ENCODE measurements around the gene DISP3. TPM values are rescaled to one million over a fixed set of nuclear protein-coding genes. Genes with fewer than 3 reads are reported as not detected.

Gene DISP3
- polyA plus RNA-seq, 3 donors, result 0.01 TPM; not detected in 2

DNA sequence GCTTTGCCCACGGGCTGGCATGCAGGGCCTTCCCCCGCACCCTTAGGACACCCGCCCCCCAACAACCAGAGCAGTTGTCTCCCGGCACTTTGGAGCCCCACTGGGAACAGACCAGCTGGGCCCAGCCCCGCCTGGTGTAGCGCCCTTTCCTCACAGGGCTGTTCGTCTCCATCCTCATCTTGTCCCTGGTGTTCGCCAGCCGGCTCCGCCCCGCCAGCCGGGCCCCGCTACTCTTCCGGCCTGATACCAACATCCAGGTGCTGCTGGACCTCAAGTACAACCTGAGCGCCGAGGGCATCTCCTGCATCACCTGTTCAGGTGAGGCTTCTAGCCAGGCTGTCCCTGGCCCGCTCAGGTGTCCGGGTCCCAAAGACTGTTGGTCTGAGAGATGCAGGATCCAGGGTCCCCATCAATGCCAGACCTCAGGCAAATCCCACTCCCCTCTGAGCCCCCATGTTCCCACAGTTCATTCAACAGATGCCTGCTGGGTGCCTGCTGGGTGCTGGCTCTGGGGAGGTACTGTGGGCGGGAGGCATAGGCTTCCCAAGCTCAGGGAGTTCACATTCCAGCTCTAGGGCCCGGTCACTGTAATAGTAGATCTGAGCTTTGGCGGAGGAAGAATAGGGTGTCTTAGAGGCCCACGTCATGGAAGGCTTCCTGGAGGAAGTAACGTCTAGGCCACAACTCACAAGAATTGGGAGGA, 41.7 kb downstream of the DISP3 start:
- Histone ChIP-seq H3K27ac (ENCODE audit: low read depth in 1 of 2, low read length in 2 of 2) (no peak overlapping the region), H3K9ac (ENCODE audit: insufficient read depth, low read length, poor library complexity, severe bottlenecking) (no peak overlapping the region), H3K9me3 (replicated peaks in 1 of 2; ENCODE audit: control insufficient read depth in 1 of 2, insufficient read depth in 1 of 2, low read length in 2 of 2) (no peaks in the 10 kb centered on the region), H3K4me1 (ENCODE audit: control insufficient read depth in 1 of 2, insufficient read depth in 2 of 2, low read length in 2 of 2) (no peaks in the 10 kb centered on the region), H4K20me1 (ENCODE audit: insufficient read depth, low read length) (no peaks in the 10 kb centered on the region), H3K27me3 (ENCODE audit: control insufficient read depth in 2 of 2, insufficient read depth in 2 of 2, low read length in 2 of 2) (no peaks in the 10 kb centered on the region), H3K4me2 (replicated peaks; ENCODE audit: extremely low read depth, low read length, poor library complexity, severe bottlenecking) (no peak overlapping the region), H3K36me3 (replicated peaks in 1 of 2; ENCODE audit: control insufficient read depth in 1 of 2, insufficient read depth in 2 of 2, low read length in 2 of 2) (no peaks in the 10 kb centered on the region), H2AFZ (ENCODE audit: insufficient read depth, low read depth, low read length, poor library complexity, severe bottlenecking) (no peak overlapping the region), H3K4me3 (replicated peaks in 1 of 3; ENCODE audit: low read depth in 2 of 3, low read length in 3 of 3) (no peak overlapping the region), H3K79me2 (ENCODE audit: insufficient read depth, low read length) (no peaks in the 10 kb centered on the region)
- peaks cover 0 to 2% (median 0%) of the 10 kb centered on the region in 7 donors for H3K9me3 Mint-ChIP-seq
- 89% methylated on average over 20 of the region's 23 CpGs for WGBS (ENCODE audit: insufficient coverage)
- no peaks in the 10 kb centered on the region for H3K4me1 Mint-ChIP-seq
- H3K27ac Mint-ChIP-seq, result no peak overlapping the region
- H3K27me3 Mint-ChIP-seq (ENCODE audit: low read depth in 3 of 3), result peaks cover 0 to 4% (median 1%) of the 10 kb centered on the region in 3 donors
- H3K4me3 Mint-ChIP-seq, result no peak overlapping the region
- intact Hi-C loops (cut with micrococcal nuclease), result loop anchor here in 1 of 2 donors (2.0 kb wide), 1 partner anchor 64 kb away; no protein-coding TSS in a partner anchor
- TF ChIP-seq, protein P1, sequence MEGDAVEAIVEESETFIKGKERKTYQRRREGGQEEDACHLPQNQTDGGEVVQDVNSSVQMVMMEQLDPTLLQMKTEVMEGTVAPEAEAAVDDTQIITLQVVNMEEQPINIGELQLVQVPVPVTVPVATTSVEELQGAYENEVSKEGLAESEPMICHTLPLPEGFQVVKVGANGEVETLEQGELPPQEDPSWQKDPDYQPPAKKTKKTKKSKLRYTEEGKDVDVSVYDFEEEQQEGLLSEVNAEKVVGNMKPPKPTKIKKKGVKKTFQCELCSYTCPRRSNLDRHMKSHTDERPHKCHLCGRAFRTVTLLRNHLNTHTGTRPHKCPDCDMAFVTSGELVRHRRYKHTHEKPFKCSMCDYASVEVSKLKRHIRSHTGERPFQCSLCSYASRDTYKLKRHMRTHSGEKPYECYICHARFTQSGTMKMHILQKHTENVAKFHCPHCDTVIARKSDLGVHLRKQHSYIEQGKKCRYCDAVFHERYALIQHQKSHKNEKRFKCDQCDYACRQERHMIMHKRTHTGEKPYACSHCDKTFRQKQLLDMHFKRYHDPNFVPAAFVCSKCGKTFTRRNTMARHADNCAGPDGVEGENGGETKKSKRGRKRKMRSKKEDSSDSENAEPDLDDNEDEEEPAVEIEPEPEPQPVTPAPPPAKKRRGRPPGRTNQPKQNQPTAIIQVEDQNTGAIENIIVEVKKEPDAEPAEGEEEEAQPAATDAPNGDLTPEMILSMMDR (IDR thresholded peaks at IDR 0.05), result no peak
- no peaks in the 10 kb centered on the region for H3K36me3 Mint-ChIP-seq
- no peak for DNase-seq

GRCh38 chr1:11521582-11522399, 42.8 kb downstream of the DISP3 start:
- no peaks in the 10 kb centered on the region for H3K4me1 Mint-ChIP-seq
- no peak overlapping the region for H3K4me2 ChIP-seq (replicated peaks; ENCODE audit: extremely low read depth, low read length, poor library complexity, severe bottlenecking)
- no peak overlapping the region for H3K9ac ChIP-seq (ENCODE audit: insufficient read depth, low read length, poor library complexity, severe bottlenecking)
- 92% methylated on average over 12 of the region's 12 CpGs for WGBS (ENCODE audit: insufficient coverage)
- H3K36me3 Mint-ChIP-seq, result no peaks in the 10 kb centered on the region
- intact Hi-C loops (cut with micrococcal nuclease), result loop anchor here in 1 of 2 donors (2.0 kb wide), 1 partner anchor 65 kb away; no protein-coding TSS in a partner anchor
- H3K27me3 Mint-ChIP-seq (ENCODE audit: low read depth in 3 of 3), result peaks cover 0 to 4% (median 1%) of the 10 kb centered on the region in 3 donors
- H3K79me2 ChIP-seq (ENCODE audit: insufficient read depth, low read length), result no peaks in the 10 kb centered on the region
- no peak overlapping the region for H2AFZ ChIP-seq (ENCODE audit: insufficient read depth, low read depth, low read length, poor library complexity, severe bottlenecking)
- H3K27me3 ChIP-seq (ENCODE audit: control insufficient read depth in 2 of 2, insufficient read depth in 2 of 2, low read length in 2 of 2), result no peaks in the 10 kb centered on the region
- TF ChIP-seq, protein P1 (IDR thresholded peaks at IDR 0.05), result no peak
- no peaks in the 10 kb centered on the region for H3K9me3 ChIP-seq (replicated peaks in 1 of 2; ENCODE audit: control insufficient read depth in 1 of 2, insufficient read depth in 1 of 2, low read length in 2 of 2)
- no peak overlapping the region for H3K27ac ChIP-seq (ENCODE audit: low read depth in 1 of 2, low read length in 2 of 2)
- no peaks in the 10 kb centered on the region for H3K36me3 ChIP-seq (replicated peaks in 1 of 2; ENCODE audit: control insufficient read depth in 1 of 2, insufficient read depth in 2 of 2, low read length in 2 of 2)
- no peak overlapping the region for H3K4me3 Mint-ChIP-seq
- H3K27ac Mint-ChIP-seq, result peak overlapping the region in 1 of 7 donors; percentile 5
- H4K20me1 ChIP-seq (ENCODE audit: insufficient read depth, low read length), result no peaks in the 10 kb centered on the region
- no peak overlapping the region for H3K4me3 ChIP-seq (replicated peaks in 1 of 3; ENCODE audit: low read depth in 2 of 3, low read length in 3 of 3)
- no peak for DNase-seq
- H3K4me1 ChIP-seq (ENCODE audit: control insufficient read depth in 1 of 2, insufficient read depth in 2 of 2, low read length in 2 of 2), result no peaks in the 10 kb centered on the region
- H3K9me3 Mint-ChIP-seq, result peaks cover 0 to 2% (median 0%) of the 10 kb centered on the region in 7 donors
